ENCODE results near the gene SH3RF3.

Gene SH3RF3

DNA sequence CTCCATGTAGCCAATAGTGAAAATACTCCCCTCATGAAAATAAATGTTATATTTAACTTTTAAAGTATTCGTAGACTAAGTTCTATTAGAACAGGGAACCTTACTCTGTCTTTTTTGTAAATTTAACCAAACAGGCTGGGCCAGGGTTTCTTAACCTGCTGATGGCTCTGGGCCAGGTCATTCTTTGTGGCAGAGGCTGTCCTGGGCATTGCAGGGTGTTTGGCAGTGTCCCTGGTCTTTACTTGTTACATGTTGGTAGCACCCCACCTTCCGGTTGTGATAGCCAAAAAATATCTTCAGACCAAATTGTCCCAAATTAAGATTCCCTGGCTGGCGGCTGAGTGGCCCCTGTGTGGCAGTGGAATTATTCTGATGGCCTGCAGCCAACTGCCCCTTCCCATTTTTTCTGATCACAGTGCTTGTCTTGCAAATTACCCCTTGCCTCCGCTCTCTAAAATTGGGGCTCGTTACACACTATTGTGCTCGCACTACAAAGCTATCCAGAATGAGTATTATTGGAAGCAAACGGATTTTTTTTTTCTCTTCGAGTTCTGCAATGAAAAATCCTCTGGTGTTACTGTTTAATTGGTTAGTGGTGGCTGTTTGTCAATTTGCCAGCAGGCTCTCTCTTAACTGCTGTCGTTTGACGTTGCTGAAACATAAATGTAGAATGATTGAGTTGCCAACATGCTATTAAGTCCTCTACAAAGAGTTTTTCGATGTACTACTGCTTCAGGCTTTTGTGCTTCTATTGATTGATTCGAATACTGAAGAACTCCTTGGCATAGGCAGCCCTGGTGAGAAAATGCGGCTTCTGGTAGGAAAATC, 216.9 kb downstream of the SH3RF3 start:
- TF ChIP-seq GATA3 (IDR thresholded peaks at IDR 0.05; ENCODE audit: low read depth, low read length) = no peak
- TF ChIP-seq GATA2 (IDR thresholded peaks at IDR 0.05; ENCODE audit: low read depth, low read length) = no peak

DNA sequence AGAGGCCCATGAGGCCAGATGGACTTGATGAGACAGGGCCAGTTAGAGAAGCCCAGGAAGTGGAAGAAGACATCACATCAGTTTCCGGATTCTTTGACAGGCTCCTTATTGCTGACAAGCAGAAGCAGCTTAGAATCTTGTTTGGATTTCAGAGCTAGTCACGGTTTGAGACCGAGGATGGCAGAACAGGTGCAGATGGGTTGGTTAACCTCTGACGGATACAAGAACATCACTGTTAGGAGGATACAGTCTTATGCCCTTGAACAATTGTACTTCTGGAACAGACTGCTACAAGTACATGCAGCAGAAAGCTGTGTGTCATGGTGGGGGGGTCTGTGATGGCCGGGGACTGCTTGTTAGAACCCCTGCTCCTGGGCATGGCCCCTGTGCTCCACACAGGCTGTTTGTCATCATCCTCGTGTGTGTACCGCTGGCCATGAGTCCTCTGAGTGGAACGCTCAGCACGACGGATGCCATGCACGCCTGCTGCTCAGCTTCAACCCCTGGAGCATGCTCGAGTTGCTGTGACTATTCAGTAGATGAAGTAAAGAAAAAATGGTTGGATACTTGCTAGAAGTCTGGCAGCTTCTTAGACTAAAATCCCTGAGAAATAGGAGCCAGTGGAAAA, 217.7 kb downstream of the SH3RF3 start:
- TF ChIP-seq GATA2 (IDR thresholded peaks at IDR 0.05; ENCODE audit: low read depth, low read length) (no peak), GATA3 (IDR thresholded peaks at IDR 0.05; ENCODE audit: low read depth, low read length) (no peak)

DNA sequence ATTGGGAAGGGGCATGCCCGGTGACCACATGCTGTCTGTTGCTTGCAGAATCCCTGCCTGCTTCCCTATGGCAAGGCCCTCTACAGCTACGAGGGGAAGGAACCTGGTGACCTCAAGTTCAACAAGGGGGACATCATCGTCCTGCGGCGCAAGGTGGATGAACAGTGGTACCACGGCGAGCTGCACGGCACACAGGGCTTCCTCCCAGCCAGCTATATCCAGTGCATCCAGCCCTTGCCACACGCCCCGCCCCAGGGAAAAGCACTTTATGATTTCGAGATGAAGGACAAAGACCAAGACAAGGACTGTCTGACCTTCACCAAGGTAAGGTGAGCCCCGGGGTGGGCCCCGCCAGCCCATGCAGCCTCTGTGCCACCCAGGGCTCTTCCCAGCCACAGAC, 218.6 kb downstream of the SH3RF3 start:
- no peak for TF ChIP-seq GATA2 (IDR thresholded peaks at IDR 0.05; ENCODE audit: low read depth, low read length)
- no peak for TF ChIP-seq GATA3 (IDR thresholded peaks at IDR 0.05; ENCODE audit: low read depth, low read length)

DNA sequence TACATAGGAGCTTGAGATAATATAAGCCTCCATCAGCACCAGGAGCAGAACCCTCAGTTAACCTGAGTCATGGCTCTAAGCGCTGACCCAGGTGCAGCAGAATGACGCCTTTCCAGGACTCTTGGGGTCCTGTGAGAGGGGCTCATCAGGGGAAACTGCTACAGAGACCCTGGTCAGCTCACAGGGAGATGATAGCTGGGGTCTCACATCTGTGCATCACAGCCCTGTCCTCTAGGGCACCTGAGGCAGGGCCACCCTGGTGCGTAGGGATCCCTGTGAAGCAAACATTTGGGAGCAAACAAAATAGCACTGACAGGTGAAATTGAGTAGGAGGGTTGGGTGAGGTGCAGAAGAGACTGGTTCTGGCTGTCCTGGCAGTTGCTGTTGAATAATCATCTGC, 219.2 kb downstream of the SH3RF3 start:
- TF ChIP-seq GATA3 (IDR thresholded peaks at IDR 0.05; ENCODE audit: low read depth, low read length) (no peak), GATA2 (IDR thresholded peaks at IDR 0.05; ENCODE audit: low read depth, low read length) (no peak)

DNA sequence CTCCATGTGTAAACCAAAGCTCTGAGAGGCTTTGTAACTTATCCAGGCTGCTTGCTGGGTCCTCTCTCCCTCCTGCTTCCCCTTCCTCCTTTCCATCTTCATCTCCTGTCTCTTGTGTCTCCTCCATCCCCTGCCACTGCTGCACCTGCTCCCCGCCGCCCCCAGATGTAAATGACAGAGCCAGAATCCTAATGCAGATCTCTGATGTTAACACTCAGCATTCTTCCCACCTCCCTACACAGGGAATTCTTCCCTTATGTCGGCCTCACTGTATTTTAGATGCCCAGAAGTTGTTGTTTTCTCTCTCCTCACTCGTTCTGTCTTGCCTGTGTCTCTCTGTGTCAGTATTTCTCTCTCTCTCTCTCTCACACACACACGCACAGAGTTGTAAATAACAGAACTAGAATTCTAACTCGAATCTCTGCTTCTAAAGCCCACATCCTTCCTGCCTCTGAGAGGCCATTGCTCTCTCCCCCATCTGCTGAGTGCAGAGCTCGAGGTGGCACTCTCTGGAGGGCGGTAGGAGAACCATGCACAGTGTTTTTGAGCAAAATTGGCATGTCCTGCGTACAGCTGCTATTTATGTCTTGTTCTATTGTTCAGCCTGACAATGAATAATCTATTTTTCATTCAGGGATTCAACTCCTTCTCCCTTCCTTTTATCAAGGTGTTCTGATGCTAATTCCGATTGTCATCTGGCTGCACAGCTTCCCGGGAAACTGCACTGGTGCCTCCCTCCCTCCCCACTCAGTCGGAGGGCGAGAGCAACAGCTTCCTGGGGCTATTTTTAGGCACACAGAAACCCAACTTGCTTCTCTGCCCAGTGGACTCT, 219.9 kb downstream of the SH3RF3 start:
- no peak for TF ChIP-seq GATA3 (IDR thresholded peaks at IDR 0.05; ENCODE audit: low read depth, low read length)
- no peak for TF ChIP-seq GATA2 (IDR thresholded peaks at IDR 0.05; ENCODE audit: low read depth, low read length)

DNA sequence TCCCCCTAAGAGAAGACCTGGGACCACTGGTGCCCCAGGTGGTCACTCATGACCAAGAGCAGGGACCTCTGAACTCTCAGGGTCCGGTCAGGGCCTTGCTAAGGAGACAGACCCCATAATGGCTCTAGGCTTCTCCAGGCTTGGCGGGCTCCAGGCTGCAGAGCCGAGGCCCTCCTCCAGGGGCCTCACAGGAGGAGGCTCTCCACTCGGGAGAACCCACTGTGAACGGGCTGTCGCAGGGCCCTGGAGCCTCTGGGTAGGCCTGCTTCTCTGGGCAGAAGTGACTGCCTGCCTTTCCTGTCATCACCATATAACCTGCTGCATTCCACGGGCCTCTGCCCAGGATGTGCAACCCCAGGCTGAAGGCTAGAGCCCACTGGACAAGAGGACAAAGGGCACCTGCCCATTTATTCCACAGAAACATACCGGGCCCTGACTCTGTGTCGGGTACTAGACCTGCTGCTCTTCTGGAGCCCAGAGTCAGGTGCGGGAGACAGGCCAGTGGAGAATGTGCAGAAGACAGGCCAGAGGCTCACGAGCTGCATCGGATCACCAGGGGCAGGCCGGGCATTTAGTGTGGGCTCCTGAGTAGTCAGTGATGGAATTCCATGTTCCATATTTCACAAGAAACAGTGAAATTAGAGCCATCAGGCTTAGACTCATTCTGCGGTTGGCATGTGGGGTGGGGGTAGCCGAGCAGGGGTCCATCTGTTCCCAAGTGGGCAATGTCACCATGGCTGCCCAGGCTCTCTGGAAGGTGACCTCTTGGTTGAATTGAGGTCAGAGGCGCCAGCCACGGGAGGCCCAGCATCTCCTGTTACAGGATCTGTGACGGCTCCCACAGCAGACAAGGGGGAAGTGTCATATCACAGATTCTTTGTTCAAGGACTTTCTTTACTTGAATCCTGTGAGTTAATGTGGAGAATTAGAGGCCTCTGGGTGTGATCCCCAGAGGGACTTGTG, 220.8 kb downstream of the SH3RF3 start:
- TF ChIP-seq GATA2 (IDR thresholded peaks at IDR 0.05; ENCODE audit: low read depth, low read length) = no peak
- no peak for TF ChIP-seq GATA3 (IDR thresholded peaks at IDR 0.05; ENCODE audit: low read depth, low read length)

DNA sequence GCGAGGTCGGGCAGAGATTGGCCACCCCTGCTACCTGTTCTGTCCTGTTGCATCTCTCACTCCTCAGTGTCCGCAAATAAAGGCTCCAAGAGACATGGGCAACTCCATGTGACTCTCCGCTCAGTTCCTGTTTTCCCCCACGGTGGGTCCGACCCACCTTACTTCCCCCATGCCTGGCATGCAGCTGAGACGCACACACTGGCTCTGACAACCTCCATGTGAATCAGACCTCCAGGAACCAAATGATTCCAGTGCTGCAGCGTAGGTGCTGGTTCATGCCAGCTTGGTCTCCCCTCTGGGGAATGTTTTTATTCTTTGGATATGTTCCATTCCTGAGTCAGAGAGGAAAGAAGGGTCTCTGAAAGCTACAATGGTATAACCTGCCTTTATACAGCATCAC, 221.5 kb downstream of the SH3RF3 start:
- TF ChIP-seq GATA2 (IDR thresholded peaks at IDR 0.05; ENCODE audit: low read depth, low read length) = no peak

DNA sequence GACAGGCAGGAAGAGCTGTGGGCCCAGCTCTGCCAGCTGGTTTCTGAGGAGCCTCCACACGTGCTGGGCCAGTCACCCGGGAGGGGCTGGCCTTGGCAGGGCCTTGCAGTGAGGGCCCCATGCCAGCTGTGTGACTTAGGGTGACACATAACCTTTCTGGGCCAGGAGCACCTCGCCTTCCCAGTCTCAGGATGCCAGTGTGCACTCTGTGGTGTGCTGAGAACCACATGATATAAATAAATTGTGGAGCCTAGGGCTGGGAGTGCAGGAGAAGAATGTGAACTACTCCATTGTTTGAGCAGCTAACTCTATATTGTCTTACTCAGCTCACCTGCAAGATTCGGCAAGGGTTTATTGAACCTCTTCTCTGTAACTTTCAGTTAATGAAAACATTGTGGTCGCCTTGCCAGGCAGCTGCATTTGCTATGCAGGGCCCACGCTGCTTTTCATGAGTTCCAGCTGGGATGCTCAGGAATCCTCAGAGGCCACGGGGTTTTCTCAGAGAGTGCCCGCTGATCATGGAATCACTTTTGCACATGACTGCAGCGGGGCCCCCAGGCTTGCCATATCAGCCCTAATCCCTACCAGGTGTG, 222.3 kb downstream of the SH3RF3 start:
- no peak for TF ChIP-seq GATA2 (IDR thresholded peaks at IDR 0.05; ENCODE audit: low read depth, low read length)
- no peak for TF ChIP-seq GATA3 (IDR thresholded peaks at IDR 0.05; ENCODE audit: low read depth, low read length)

DNA sequence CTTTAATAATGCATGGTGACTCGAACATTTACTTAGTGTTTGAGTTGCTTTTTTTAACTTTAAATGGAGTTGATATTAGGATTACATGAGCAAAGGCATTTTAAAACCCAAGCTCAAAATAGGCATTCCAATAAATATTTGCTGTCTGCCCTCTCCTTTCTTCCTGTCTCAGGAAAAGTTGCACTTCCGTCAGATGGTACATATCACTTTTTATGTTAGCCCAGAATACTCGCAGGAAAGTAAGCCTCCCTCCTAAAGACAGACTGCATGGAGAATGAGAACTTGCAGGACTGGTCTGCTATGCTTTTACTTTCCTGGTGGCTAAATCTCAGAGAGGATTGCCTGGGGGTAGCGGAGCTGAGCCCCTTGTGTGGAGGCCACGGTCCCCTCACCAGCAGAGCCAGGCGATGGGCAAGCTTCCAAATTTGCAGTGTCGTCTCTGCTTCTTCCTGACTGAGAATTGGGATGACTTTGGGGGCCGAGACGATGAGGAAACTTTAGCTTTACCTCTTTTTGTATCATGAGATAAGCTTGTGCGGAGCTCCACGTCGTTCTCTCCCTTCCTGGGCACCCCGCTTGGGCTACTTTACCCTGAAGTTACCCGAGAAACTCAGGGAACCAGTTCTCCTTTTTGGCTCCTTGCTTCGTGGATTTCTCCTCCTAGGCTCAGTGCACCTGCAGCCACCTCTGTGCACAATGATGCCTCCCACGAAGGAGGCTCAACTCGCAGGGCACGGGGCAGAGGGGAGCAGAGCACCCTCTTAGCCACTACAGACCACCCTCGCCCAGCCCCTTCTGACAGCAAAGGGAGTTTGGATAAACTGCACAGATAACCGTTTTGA, 223.3 kb downstream of the SH3RF3 start:
- TF ChIP-seq GATA3 (IDR thresholded peaks at IDR 0.05; ENCODE audit: low read depth, low read length) (no peak), GATA2 (IDR thresholded peaks at IDR 0.05; ENCODE audit: low read depth, low read length) (no peak)

DNA sequence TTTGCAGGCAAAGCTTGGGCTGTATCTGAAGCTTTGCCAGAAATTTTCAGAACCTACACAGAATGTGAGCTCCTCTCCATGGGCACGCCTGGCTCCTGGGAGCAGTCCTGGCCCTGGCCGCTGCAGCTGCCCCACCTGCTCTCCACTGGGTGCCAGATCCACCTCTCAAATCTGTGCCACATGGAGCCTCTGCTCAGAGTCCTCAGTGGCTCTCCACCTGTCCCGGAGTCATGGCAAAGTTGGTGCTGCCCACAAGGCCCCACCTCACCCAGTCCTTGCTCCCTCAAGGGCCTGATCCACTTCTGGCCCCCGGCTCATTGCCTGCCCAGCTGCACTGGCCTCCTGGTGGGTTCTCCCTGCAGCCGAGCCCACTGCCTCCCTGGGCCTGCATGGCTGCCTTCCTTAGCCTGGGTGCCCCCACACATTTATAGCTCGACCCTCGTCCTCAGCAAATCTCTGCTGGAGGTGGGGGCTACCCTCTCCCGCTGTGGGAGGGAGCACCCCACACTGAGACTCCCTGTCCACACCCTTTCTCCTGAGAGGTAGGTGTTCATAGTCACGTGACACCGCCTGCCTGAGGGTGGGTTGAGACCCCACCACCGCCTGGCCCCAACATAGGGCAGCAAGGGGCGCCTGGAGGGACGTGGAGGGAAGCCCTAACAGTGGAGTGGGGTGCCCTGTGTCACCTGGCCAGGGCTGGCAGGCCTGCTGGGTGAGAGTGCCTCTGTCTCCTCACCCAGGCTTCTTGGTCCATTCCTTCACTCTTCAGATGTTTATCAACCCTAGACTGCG, 224.1 kb downstream of the SH3RF3 start:
- TF ChIP-seq GATA2 (IDR thresholded peaks at IDR 0.05; ENCODE audit: low read depth, low read length) = no peak
- no peak for TF ChIP-seq GATA3 (IDR thresholded peaks at IDR 0.05; ENCODE audit: low read depth, low read length)

DNA sequence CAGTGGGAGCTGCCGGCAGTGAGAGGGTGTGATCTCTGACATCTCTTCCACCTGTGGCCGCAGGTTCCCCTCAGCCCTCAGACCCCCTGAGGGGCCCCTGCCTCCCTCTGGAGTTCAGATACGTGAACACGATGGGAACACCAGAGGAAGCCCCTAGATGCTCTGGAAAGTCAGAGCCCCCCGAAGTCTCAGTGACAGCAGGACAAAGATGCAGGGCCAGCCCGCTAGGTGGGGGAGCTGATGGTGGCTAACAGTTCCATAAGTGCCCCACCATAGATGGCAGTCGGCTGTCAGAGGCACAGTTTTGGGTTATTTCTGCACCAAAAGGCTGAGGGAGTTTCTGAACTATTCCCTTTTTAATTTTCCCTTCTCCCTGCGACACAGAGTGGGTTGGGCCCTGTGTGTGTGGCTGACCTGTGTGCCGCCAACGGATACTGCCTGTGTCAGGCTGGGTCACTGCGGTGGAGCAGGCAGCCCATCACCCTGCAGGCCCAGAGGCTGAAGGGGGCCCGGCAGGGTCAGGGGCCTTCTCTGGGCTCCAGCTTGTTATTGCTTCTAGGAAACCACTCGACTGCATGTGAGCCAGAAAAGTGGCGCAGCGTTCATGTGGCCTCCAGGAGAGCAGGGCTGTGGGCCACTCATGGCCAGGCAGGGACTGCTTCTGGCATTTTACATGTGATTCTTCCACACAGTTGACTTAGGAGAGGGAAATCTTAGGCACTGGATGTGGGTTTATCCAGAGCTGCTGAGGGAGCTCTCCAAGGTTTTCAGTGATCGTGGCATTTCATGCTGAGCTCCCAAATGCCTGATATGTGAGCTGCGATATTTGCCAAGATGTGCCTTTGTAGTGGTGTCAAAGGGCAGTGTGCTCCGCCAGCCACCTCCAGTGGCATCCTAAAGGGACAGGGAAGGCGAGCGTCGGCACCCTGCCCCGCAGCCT, 225.1 kb downstream of the SH3RF3 start:
- no peak for TF ChIP-seq GATA2 (IDR thresholded peaks at IDR 0.05; ENCODE audit: low read depth, low read length)
- TF ChIP-seq GATA3 (IDR thresholded peaks at IDR 0.05; ENCODE audit: low read depth, low read length) = no peak
